HCT116 (cell line): ENCODE measurements around the gene DNAH7. TPM values are rescaled to one million over a fixed set of nuclear protein-coding genes. Genes with fewer than 3 reads are reported as not detected.

Experiments used
- ATAC-seq: fragments of 200-7000 bp; cut with Tn5 transposase; 2 replicates; pipeline ENCODE4 v1.9.1; 2020; ENCODE audit warnings: mild to moderate bottlenecking, moderate library complexity
- BruUV-seq: library from RNA; stranded (reverse); fragments of 400-500 nt; replicated peaks from 2 replicates; lab custom pipeline; 2021; lab: Mats Ljungman, UMichigan
- CTCF ChIA-PET: fragments of 300-600 bp; sonication (Branson Sonifier 250); formaldehyde crosslinking; loops from one replicate; lab custom pipeline; 2021; ENCODE audit warnings: antibody characterized with exemption; lab: Charles Lee
- POLR2A ChIA-PET: fragments of 300-600, 350-600 bp; sonication (Branson Sonifier 250); formaldehyde crosslinking; loops from one replicate; lab custom pipeline; 2021; ENCODE audit warnings: antibody characterized with exemption; lab: Charles Lee
- RAD21 ChIA-PET, 2 experiments: fragments of 300-600 bp; sonication (Branson Sonifier 250); formaldehyde crosslinking; loops; one replicate each; lab custom pipeline; 2023; ENCODE audit warnings: low total read pairs in 2 of 2; ENCODE audit not compliant: uncharacterized antibody in 2 of 2, unreplicated experiment in 2 of 2, low non-redundant PET in 1 of 2; lab: Charles Lee
- DNase-seq: peaks from one replicate; pipeline ENCODE4 v3.0.0-alpha.2; 2010; ENCODE audit warnings: low read depth, low spot score
- H2AFZ ChIP-seq: fragments of 200-600 bp; shearing (Covaris generic), sonication (generic); 2 replicates; pipeline ENCODE4 v1.6.1; 2017; ENCODE audit warnings: low read depth, mixed run types, mixed read lengths, antibody characterized with exemption, low read length; ENCODE audit not compliant: poor library complexity, severe bottlenecking
- H3K27ac ChIP-seq: 2 replicates; pipeline ENCODE4 v1.5.1; 2012; ENCODE audit warnings: low read depth, low read length
- H3K27me3 ChIP-seq: fragments of 200-600 bp; sonication (generic); 2 replicates; pipeline ENCODE4 v1.6.1; 2016; ENCODE audit warnings: mixed run types, low read length, mixed read lengths; ENCODE audit not compliant: insufficient read depth
- H3K36me3 ChIP-seq, 2 experiments: fragments of 200-500 bp in 1 of 2; fragments of 200-600 bp in 1 of 2; sonication (Bioruptor generic) in 1 of 2; sonication (generic) in 1 of 2; 2 replicates each; pipeline versions ENCODE4 v1.5.1 to v1.6.1; 2014 to 2016; ENCODE audit warnings: low read length in 2 of 2, inconsistent platforms in 1 of 2, mixed read lengths in 1 of 2, mixed run types in 1 of 2; ENCODE audit not compliant: insufficient read depth in 2 of 2, control insufficient read depth in 1 of 2
- H3K4me1 ChIP-seq, 2 experiments: fragments of 200-600 bp in 1 of 2; sonication (generic) in 1 of 2; 2 replicates each; pipeline versions ENCODE4 v1.5.1 to v1.6.1; 2012 to 2017; ENCODE audit warnings: low read length in 2 of 2, inconsistent platforms in 1 of 2, mild to moderate bottlenecking in 1 of 2, mixed read lengths in 1 of 2, mixed run types in 1 of 2, moderate library complexity in 1 of 2; ENCODE audit not compliant: insufficient read depth in 2 of 2, control insufficient read depth in 1 of 2
- H3K4me2 ChIP-seq: fragments of 200-600 bp; sonication (generic); 2 replicates; pipeline ENCODE4 v1.6.1; 2017; ENCODE audit warnings: mixed run types, low read length, mixed read lengths
- H3K4me3 ChIP-seq, 2 experiments: fragments of 200-600 bp in 1 of 2; sonication (generic) in 1 of 2; replicated peaks in 1 of 2; 2 replicates each; pipeline ENCODE4 v1.5.1; 2011 to 2016; ENCODE audit warnings: low read length in 2 of 2, control low read depth in 1 of 2, low read depth in 1 of 2, mild to moderate bottlenecking in 1 of 2, mixed read lengths in 1 of 2, mixed run types in 1 of 2
- H3K79me2 ChIP-seq: fragments of 200-600 bp; sonication (generic); 2 replicates; pipeline ENCODE4 v1.6.1; 2017; ENCODE audit warnings: mild to moderate bottlenecking, mixed run types, low read length, moderate library complexity, mixed read lengths; ENCODE audit not compliant: insufficient read depth
- H3K9ac ChIP-seq: fragments of 200-600 bp; sonication (generic); 2 replicates; pipeline ENCODE4 v1.6.1; 2016; ENCODE audit warnings: low read length, mixed read lengths
- H3K9me2 ChIP-seq: fragments of 200-600 bp; sonication (generic), shearing (Covaris generic); 2 replicates; pipeline ENCODE4 v1.6.1; 2017; ENCODE audit warnings: mixed run types, mild to moderate bottlenecking, moderate library complexity; ENCODE audit not compliant: insufficient read depth
- H3K9me3 ChIP-seq, 2 experiments: fragments of 200-500 bp in 1 of 2; fragments of 200-600 bp in 1 of 2; sonication (Bioruptor generic) in 1 of 2; sonication (generic) in 1 of 2; 2 replicates each; pipeline ENCODE4 v1.6.1; 2014 to 2017; ENCODE audit warnings: low read length in 2 of 2, mixed read lengths in 2 of 2, inconsistent platforms in 1 of 2, low read depth in 1 of 2, mild to moderate bottlenecking in 1 of 2, mixed run types in 1 of 2, moderate library complexity in 1 of 2; ENCODE audit not compliant: control insufficient read depth in 1 of 2, insufficient read depth in 1 of 2
- H4K20me1 ChIP-seq: fragments of 200-600 bp; sonication (generic), shearing (Covaris generic); 2 replicates; pipeline ENCODE4 v1.6.1; 2017; ENCODE audit warnings: mixed run types, mild to moderate bottlenecking, moderate library complexity; ENCODE audit not compliant: insufficient read depth
- CBX3 ChIP-seq: IDR thresholded peaks from 2 replicates; pipeline ENCODE4 v1.6.1; 2012; ENCODE audit warnings: low read depth
- CEBPB ChIP-seq: IDR thresholded peaks from 2 replicates; pipeline ENCODE4 v1.6.1; 2012; ENCODE audit warnings: low read depth
- EGR1 ChIP-seq: IDR thresholded peaks from 2 replicates; pipeline ENCODE4 v1.6.1; 2012; ENCODE audit warnings: low read depth
- ELF1 ChIP-seq: IDR thresholded peaks from 2 replicates; pipeline ENCODE4 v1.6.1; 2012; ENCODE audit warnings: low read depth, borderline replicate concordance
- EZH2 ChIP-seq: fragments of 200-600 bp; sonication (generic); IDR thresholded peaks from 2 replicates; pipeline ENCODE4 v1.6.1; 2017; ENCODE audit warnings: antibody characterized with exemption, mixed run types
- EZH2phosphoT487 ChIP-seq: fragments of 200-600 bp; IDR thresholded peaks from 2 replicates; pipeline ENCODE4 v1.6.1; 2018; ENCODE audit warnings: antibody characterized with exemption, borderline replicate concordance
- FOSL1 ChIP-seq: IDR thresholded peaks from 2 replicates; pipeline ENCODE4 v1.6.1; 2012; ENCODE audit warnings: low read depth
- JUND ChIP-seq: IDR thresholded peaks from 2 replicates; pipeline ENCODE4 v1.6.1; 2012
- POLR2A ChIP-seq: IDR thresholded peaks from 2 replicates; pipeline ENCODE4 v1.7.0; 2011; ENCODE audit warnings: borderline replicate concordance; ENCODE audit not compliant: insufficient read depth, insufficient read length; ENCODE audit errors: extremely low read depth
- RAD21 ChIP-seq: IDR thresholded peaks from 2 replicates; pipeline ENCODE4 v1.6.1; 2012; ENCODE audit warnings: low read depth, mild to moderate bottlenecking
- SP1 ChIP-seq: IDR thresholded peaks from 2 replicates; pipeline ENCODE4 v1.6.1; 2012; ENCODE audit warnings: low read depth
- SRF ChIP-seq: IDR thresholded peaks from 2 replicates; pipeline ENCODE4 v1.6.1; 2012; ENCODE audit warnings: low read depth
- TCF7L2 ChIP-seq: IDR thresholded peaks from 2 replicates; pipeline ENCODE4 v1.7.0; 2011; ENCODE audit warnings: borderline replicate concordance, inconsistent platforms; ENCODE audit not compliant: insufficient read depth, insufficient read length; ENCODE audit errors: extremely low read depth
- YY1 ChIP-seq: IDR thresholded peaks from 2 replicates; pipeline ENCODE4 v1.6.1; 2011; ENCODE audit warnings: low read length, low read depth, moderate library complexity, mild to moderate bottlenecking; ENCODE audit not compliant: insufficient replicate concordance; ENCODE audit errors: extremely low read depth
- ZNF274 ChIP-seq: fragments of 200-500 bp; sonication (Bioruptor generic); IDR thresholded peaks from 2 replicates; pipeline ENCODE4 v1.6.1; 2014; ENCODE audit warnings: mild to moderate bottlenecking, low read depth, low read length, inconsistent platforms
- intact Hi-C: fragments of 100-400 bp; cut with micrococcal nuclease; formaldehyde crosslinking; loops from 2 replicates; pipeline ENCODE4 v1.10.0; 2022
- total RNA-seq: library from RNA; stranded (reverse); gene quantifications from one replicate; pipeline ENCODE4 v1.2.1, GENCODE V29; 2021; ENCODE audit not compliant: unreplicated experiment
- TF ChIP-seq, protein P1 (sequence below), 3 experiments: fragments of 200-600 bp in 1 of 3; sonication (generic) in 1 of 3; IDR thresholded peaks in 2 of 3; conservative IDR thresholded peaks in 1 of 3; 2 replicates each; pipeline ENCODE4 v1.5.1; 2012 to 2017; ENCODE audit warnings: low read depth in 2 of 3, low read length in 2 of 3, antibody characterized with exemption in 1 of 3, borderline replicate concordance in 1 of 3, control low read depth in 1 of 3, mild to moderate bottlenecking in 1 of 3, mixed read lengths in 1 of 3, mixed run types in 1 of 3, moderate library complexity in 1 of 3; ENCODE audit not compliant: insufficient read depth in 1 of 3
- TF ChIP-seq, protein P2 (sequence below): IDR thresholded peaks from 2 replicates; pipeline ENCODE4 v1.6.1; 2012
- TF ChIP-seq, protein P3 (sequence below): IDR thresholded peaks from 2 replicates; pipeline ENCODE4 v1.6.1; 2011; ENCODE audit warnings: mild to moderate bottlenecking, low read length, moderate library complexity; ENCODE audit not compliant: insufficient replicate concordance; ENCODE audit errors: extremely low read depth
- TF ChIP-seq, protein P4 (sequence below): IDR thresholded peaks from 2 replicates; pipeline ENCODE4 v1.6.1; 2012; ENCODE audit warnings: low read depth
- TF ChIP-seq, protein P5 (sequence below): IDR thresholded peaks from 2 replicates; pipeline ENCODE4 v1.6.1; 2012

Gene DNAH7
- total RNA-seq, 1 experiment from 2014 or later = not detected

DNA sequence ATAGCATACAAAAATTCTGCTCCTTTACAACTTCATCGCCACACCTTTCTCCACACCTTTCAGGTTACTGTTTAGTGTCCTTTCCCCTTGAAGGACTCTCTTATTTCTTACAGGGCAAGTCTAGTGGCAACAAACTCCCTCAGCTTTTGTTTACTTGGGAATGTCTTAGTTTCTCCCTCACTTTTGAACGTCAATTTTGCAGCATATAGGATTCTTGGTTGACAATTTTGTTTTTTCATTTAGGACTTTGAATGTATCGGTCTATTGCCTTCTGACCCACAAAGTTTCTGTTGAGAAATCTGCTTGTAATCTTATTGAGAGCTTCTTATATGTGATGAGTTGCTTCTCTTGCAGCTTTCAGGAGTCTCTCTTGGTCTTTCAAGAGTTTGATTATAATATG is 368.2 kb downstream of the DNAH7 start:
- H3K79me2 ChIP-seq = peaks cover 73% of the 10 kb centered on the region
- ChIA-PET CTCF (no interaction called here), RAD21 (no interaction called here), POLR2A (no interaction called here)
- no peaks in the 10 kb centered on the region for H4K20me1 ChIP-seq
- peaks cover 0 to 1% of the 10 kb centered on the region in 2 experiments; a peak in 1 of 4 replicates for H3K4me1 ChIP-seq
- no peak overlapping the region for H3K4me2 ChIP-seq
- BruUV-seq = no TSS peak
- no peaks in the 10 kb centered on the region for H3K36me3 ChIP-seq
- TF ChIP-seq CBX3 = no peak
- TF ChIP-seq, protein P1, sequence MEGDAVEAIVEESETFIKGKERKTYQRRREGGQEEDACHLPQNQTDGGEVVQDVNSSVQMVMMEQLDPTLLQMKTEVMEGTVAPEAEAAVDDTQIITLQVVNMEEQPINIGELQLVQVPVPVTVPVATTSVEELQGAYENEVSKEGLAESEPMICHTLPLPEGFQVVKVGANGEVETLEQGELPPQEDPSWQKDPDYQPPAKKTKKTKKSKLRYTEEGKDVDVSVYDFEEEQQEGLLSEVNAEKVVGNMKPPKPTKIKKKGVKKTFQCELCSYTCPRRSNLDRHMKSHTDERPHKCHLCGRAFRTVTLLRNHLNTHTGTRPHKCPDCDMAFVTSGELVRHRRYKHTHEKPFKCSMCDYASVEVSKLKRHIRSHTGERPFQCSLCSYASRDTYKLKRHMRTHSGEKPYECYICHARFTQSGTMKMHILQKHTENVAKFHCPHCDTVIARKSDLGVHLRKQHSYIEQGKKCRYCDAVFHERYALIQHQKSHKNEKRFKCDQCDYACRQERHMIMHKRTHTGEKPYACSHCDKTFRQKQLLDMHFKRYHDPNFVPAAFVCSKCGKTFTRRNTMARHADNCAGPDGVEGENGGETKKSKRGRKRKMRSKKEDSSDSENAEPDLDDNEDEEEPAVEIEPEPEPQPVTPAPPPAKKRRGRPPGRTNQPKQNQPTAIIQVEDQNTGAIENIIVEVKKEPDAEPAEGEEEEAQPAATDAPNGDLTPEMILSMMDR (IDR thresholded peaks at IDR 0.05 in 2 of 3, conservative IDR thresholded peaks at IDR 0.05 in 1 of 3; ENCODE audit: borderline replicate concordance in 1 of 3, insufficient read depth in 1 of 3, low read depth in 2 of 3, low read length in 2 of 3) = no peak
- TF ChIP-seq POLR2A = no peak
- TF ChIP-seq EZH2 = no peak
- no peak for TF ChIP-seq JUND
- no peak for TF ChIP-seq CEBPB
- TF ChIP-seq RAD21 = no peak
- TF ChIP-seq EZH2phosphoT487 = no peak
- TF ChIP-seq ZNF274 = no peak
- no peak for TF ChIP-seq YY1
- TF ChIP-seq, protein P2, sequence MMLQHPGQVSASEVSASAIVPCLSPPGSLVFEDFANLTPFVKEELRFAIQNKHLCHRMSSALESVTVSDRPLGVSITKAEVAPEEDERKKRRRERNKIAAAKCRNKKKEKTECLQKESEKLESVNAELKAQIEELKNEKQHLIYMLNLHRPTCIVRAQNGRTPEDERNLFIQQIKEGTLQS = no peak
- TF ChIP-seq SRF = no peak
- no peak for TF ChIP-seq ELF1
- TF ChIP-seq, protein P3, sequence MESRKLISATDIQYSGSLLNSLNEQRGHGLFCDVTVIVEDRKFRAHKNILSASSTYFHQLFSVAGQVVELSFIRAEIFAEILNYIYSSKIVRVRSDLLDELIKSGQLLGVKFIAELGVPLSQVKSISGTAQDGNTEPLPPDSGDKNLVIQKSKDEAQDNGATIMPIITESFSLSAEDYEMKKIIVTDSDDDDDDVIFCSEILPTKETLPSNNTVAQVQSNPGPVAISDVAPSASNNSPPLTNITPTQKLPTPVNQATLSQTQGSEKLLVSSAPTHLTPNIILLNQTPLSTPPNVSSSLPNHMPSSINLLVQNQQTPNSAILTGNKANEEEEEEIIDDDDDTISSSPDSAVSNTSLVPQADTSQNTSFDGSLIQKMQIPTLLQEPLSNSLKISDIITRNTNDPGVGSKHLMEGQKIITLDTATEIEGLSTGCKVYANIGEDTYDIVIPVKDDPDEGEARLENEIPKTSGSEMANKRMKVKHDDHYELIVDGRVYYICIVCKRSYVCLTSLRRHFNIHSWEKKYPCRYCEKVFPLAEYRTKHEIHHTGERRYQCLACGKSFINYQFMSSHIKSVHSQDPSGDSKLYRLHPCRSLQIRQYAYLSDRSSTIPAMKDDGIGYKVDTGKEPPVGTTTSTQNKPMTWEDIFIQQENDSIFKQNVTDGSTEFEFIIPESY = no peak
- TF ChIP-seq FOSL1 = no peak
- TF ChIP-seq, protein P4, sequence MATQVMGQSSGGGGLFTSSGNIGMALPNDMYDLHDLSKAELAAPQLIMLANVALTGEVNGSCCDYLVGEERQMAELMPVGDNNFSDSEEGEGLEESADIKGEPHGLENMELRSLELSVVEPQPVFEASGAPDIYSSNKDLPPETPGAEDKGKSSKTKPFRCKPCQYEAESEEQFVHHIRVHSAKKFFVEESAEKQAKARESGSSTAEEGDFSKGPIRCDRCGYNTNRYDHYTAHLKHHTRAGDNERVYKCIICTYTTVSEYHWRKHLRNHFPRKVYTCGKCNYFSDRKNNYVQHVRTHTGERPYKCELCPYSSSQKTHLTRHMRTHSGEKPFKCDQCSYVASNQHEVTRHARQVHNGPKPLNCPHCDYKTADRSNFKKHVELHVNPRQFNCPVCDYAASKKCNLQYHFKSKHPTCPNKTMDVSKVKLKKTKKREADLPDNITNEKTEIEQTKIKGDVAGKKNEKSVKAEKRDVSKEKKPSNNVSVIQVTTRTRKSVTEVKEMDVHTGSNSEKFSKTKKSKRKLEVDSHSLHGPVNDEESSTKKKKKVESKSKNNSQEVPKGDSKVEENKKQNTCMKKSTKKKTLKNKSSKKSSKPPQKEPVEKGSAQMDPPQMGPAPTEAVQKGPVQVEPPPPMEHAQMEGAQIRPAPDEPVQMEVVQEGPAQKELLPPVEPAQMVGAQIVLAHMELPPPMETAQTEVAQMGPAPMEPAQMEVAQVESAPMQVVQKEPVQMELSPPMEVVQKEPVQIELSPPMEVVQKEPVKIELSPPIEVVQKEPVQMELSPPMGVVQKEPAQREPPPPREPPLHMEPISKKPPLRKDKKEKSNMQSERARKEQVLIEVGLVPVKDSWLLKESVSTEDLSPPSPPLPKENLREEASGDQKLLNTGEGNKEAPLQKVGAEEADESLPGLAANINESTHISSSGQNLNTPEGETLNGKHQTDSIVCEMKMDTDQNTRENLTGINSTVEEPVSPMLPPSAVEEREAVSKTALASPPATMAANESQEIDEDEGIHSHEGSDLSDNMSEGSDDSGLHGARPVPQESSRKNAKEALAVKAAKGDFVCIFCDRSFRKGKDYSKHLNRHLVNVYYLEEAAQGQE = no peak
- TF ChIP-seq SP1 = no peak
- no peak for TF ChIP-seq EGR1
- TF ChIP-seq, protein P5, sequence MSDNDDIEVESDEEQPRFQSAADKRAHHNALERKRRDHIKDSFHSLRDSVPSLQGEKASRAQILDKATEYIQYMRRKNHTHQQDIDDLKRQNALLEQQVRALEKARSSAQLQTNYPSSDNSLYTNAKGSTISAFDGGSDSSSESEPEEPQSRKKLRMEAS = no peak
- no peak for TF ChIP-seq TCF7L2
- no peak overlapping the region for H3K9ac ChIP-seq
- no peaks in the 10 kb centered on the region for H3K9me2 ChIP-seq
- intact Hi-C loops = no loop called here
- H3K9me3 ChIP-seq = no peaks in the 10 kb centered on the region
- H2AFZ ChIP-seq = no peak overlapping the region
- no peak overlapping the region for H3K4me3 ChIP-seq
- H3K27me3 ChIP-seq = no peaks in the 10 kb centered on the region
- ATAC-seq (no peak), DNase-seq (no peak)
- no peak overlapping the region for H3K27ac ChIP-seq
